HepG2 (cell line): ENCODE data around the gene ADGRB2. TPM values are rescaled to one million over a fixed set of nuclear protein-coding genes. Genes with fewer than 3 reads are reported as not detected.

Source experiments
- ATF1 ChIP-seq: IDR thresholded peaks from 2 replicates; pipeline ENCODE4 v1.6.1; 2016; ENCODE audit warnings: mild to moderate bottlenecking, control low read depth
- CHD4 ChIP-seq: fragments of 200-600 bp; sonication (generic); IDR thresholded peaks from 2 replicates; pipeline ENCODE4 v1.7.0; 2017; ENCODE audit warnings: mild to moderate bottlenecking, low read length, borderline replicate concordance
- HDAC2 ChIP-seq: sonication (generic); formaldehyde crosslinking; IDR thresholded peaks from 2 replicates; pipeline ENCODE4 v1.4.0; 2020; ENCODE audit warnings: missing genetic modification reagents
- KLF16 ChIP-seq, 2 experiments: sonication (generic) in 1 of 2; formaldehyde crosslinking in 1 of 2; IDR thresholded peaks; 2 replicates each; pipeline versions ENCODE4 v1.6.1 to v1.8.0; 2016 to 2023; ENCODE audit warnings: missing genetic modification reagents in 2 of 2, missing compliant biosample characterization in 1 of 2
- MIER2 ChIP-seq: IDR thresholded peaks from 2 replicates; pipeline ENCODE4 v1.6.1; 2016; ENCODE audit warnings: missing biosample characterization, missing genetic modification reagents
- MLX ChIP-seq: IDR thresholded peaks from 2 replicates; pipeline ENCODE4 v1.6.1; 2016
- MTA1 ChIP-seq: sonication (generic); formaldehyde crosslinking; IDR thresholded peaks from 2 replicates; pipeline ENCODE4 v1.4.0; 2020; ENCODE audit warnings: missing genetic modification reagents, mild to moderate bottlenecking, borderline replicate concordance
- REPIN1 ChIP-seq: sonication (generic); formaldehyde crosslinking; IDR thresholded peaks from 2 replicates; pipeline ENCODE4 v1.8.0; 2022; ENCODE audit warnings: missing genetic modification reagents, low read depth, mild to moderate bottlenecking, borderline replicate concordance
- RNF2 ChIP-seq: fragments of 450-650 bp; conservative IDR thresholded peaks from 2 replicates; pipeline ENCODE4 v1.6.1; 2016; ENCODE audit warnings: low read depth
- SAP130 ChIP-seq: IDR thresholded peaks from 2 replicates; pipeline ENCODE4 v1.6.1; 2016; ENCODE audit warnings: low read depth
- ZFP37 ChIP-seq: sonication (generic); formaldehyde crosslinking; IDR thresholded peaks from 2 replicates; pipeline ENCODE4 v1.4.0; 2020; ENCODE audit warnings: missing genetic modification reagents, borderline replicate concordance
- ZFP41 ChIP-seq: sonication (generic); formaldehyde crosslinking; IDR thresholded peaks from 2 replicates; pipeline ENCODE4 v1.4.0; 2020; ENCODE audit warnings: mild to moderate bottlenecking, missing genetic modification reagents, borderline replicate concordance
- ZHX2 ChIP-seq, 2 experiments: sonication (generic) in 1 of 2; formaldehyde crosslinking in 1 of 2; IDR thresholded peaks; 2 replicates each; pipeline versions ENCODE4 v1.6.1 to v1.9.0; 2014 to 2022; ENCODE audit warnings: antibody characterized with exemption in 1 of 2, borderline replicate concordance in 1 of 2, inconsistent platforms in 1 of 2, low read depth in 1 of 2, missing genetic modification reagents in 1 of 2
- ZNF232 ChIP-seq: sonication (generic); formaldehyde crosslinking; IDR thresholded peaks from 2 replicates; pipeline ENCODE4 v1.4.0; 2020; ENCODE audit warnings: missing genetic modification reagents, borderline replicate concordance
- ZNF282 ChIP-seq: fragments of 450-650 bp; IDR thresholded peaks from 2 replicates; pipeline ENCODE4 v1.6.1; 2018; ENCODE audit not compliant: partially characterized antibody
- ZNF414 ChIP-seq: sonication (generic); formaldehyde crosslinking; IDR thresholded peaks from 2 replicates; pipeline ENCODE4 v1.5.0; 2020; ENCODE audit warnings: missing genetic modification reagents
- ZNF432 ChIP-seq: sonication (generic); formaldehyde crosslinking; IDR thresholded peaks from 2 replicates; pipeline ENCODE4 v1.5.0; 2020; ENCODE audit warnings: missing genetic modification reagents, mild to moderate bottlenecking, borderline replicate concordance
- ZNF670 ChIP-seq: sonication (generic); formaldehyde crosslinking; IDR thresholded peaks from 2 replicates; pipeline ENCODE4 v1.8.0; 2022; ENCODE audit warnings: mild to moderate bottlenecking, missing genetic modification reagents, borderline replicate concordance
- ZXDC ChIP-seq: sonication (generic); formaldehyde crosslinking; IDR thresholded peaks from 2 replicates; pipeline ENCODE4 v1.5.0; 2020; ENCODE audit warnings: mild to moderate bottlenecking, missing genetic modification reagents
- polyA plus RNA-seq, 8 experiments: library from polyadenylated mRNA; depleted of rRNA in 3 of 8; stranded (reverse) in 7 of 8; unstranded in 1 of 8; fragments of >200 nt; fragmentation: Illumina TruSeq in 4 of 8; extraction: Trizol in 4 of 8; gene quantifications; 2 replicates each; pipeline versions ENCODE4 v1.2.1 to v1.2.3, GENCODE V29; 2011 to 2016; ENCODE audit warnings: low read depth in 4 of 8, missing spikeins in 1 of 8, mixed read lengths in 1 of 8; ENCODE audit not compliant: insufficient read depth in 1 of 8
- total RNA-seq, 5 experiments: library from RNA; depleted of rRNA; stranded (reverse); fragments of >200 nt; fragmentation: Illumina TruSeq; extraction: Trizol; gene quantifications; 2 replicates each; pipeline ENCODE4 v1.2.3, GENCODE V29; 2016; ENCODE audit warnings: low read depth in 1 of 5

Gene ADGRB2
- total and polyA plus RNA-seq, 2 of the 13 experiments (the other 11 are each of a cell fraction or from before 2014, with no cell fraction given), result 0.03 to 0.09 TPM

- TF ChIP-seq ZHX2 (IDR thresholded peaks at IDR 0.05; ENCODE audit: low read depth) (no peak), ZHX2 (CRISPR knock-in tag; IDR thresholded peaks at IDR 0.05; ENCODE audit: borderline replicate concordance) (0 out of 2 replicates have a peak, but pooled peaks have one; percentile 50), ZFP41 (CRISPR knock-in tag) (no peak; the same call in 1 of the 2 replicates), ZNF670 (CRISPR knock-in tag) (no peak), ZFP37 (CRISPR knock-in tag) (peak; percentile 84; the same call in 1 of the 2 replicates), ZXDC (no peak), HDAC2 (peak; percentile 71; the same call in 1 of the 2 replicates), ZNF432 (no peak), REPIN1 (CRISPR knock-in tag) (peak; percentile 64), ZNF282 (no peak), RNF2 (peak; percentile 78), MIER2 (peak; percentile 68), ZNF232 (CRISPR knock-in tag) (peak; percentile 71; the same call in 1 of the 2 replicates), MTA1 (peak; percentile 85; the same call in 1 of the 2 replicates), MLX (CRISPR knock-in tag) (no peak), ATF1 (CRISPR knock-in tag) (peak; percentile 45; the same call in 1 of the 2 replicates), KLF16 (CRISPR knock-in tag; IDR thresholded peaks at IDR 0.05) (no peak; a peak in 1 of 4 replicates), SAP130 (CRISPR knock-in tag) (peak; percentile 85), ZNF414 (no peak), CHD4 (no peak)
Measured at GRCh38 chr1:31715087-31715872, 48.9 kb downstream of the ADGRB2 start (continued).
